Tibial nerve (tissue), 3 donors: Measurements from ENCODE around the gene DGKI.

Experiments used
- POLR2A ChIP-seq, 2 donors: fragments of 450-650 bp; IDR thresholded peaks; one replicate each; pipeline ENCODE4 v1.6.1; 2017; ENCODE audit warnings: antibody characterized with exemption in 2 of 2, mild to moderate bottlenecking in 2 of 2, moderate library complexity in 2 of 2
- TF ChIP-seq, protein P1 (sequence below), 5 experiments: fragments of 200-600 bp in 3 of 5; fragments of 450-650 bp in 2 of 5; sonication (generic) in 3 of 5; IDR thresholded peaks; one replicate each; pipeline ENCODE4 v1.5.1; 2016 to 2019; ENCODE audit warnings: antibody characterized with exemption in 5 of 5, mild to moderate bottlenecking in 3 of 5, moderate library complexity in 2 of 5

DNA sequence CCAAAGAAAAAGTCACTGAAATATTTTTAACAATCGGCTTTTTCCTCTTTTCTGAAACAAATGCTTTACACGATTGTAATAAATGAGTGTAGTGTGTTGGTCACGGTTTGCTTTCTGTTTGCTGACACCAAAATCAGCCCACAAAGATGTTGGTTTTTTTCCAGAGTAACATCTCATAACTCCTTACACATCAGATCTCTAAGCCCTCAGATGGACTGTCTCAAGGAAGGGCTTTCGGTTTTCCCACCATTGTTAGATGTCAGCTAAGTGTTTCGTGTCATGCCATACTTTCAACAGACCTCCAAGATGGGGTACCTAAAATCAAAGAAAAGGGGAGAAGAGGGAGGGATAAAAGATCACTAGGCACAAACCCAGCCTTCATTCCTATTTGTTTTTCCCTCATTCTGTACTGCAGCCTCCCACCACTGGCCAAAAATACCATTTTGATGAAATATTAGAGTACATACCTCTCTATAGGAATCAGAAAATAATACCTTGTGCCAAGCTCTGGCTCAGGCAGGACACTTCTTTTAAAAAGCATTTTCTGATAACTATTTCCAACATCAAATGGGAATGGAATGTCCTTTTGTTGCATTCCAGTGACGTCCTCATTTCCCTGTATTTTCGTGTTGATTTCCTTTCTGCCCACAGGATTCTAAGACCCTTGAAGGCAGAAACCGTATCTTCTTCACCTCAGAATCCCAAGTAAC, 159.1 kb downstream of the DGKI start:
- TF ChIP-seq POLR2A (IDR thresholded peaks at IDR 0.05): no peak
- TF ChIP-seq, protein P1, sequence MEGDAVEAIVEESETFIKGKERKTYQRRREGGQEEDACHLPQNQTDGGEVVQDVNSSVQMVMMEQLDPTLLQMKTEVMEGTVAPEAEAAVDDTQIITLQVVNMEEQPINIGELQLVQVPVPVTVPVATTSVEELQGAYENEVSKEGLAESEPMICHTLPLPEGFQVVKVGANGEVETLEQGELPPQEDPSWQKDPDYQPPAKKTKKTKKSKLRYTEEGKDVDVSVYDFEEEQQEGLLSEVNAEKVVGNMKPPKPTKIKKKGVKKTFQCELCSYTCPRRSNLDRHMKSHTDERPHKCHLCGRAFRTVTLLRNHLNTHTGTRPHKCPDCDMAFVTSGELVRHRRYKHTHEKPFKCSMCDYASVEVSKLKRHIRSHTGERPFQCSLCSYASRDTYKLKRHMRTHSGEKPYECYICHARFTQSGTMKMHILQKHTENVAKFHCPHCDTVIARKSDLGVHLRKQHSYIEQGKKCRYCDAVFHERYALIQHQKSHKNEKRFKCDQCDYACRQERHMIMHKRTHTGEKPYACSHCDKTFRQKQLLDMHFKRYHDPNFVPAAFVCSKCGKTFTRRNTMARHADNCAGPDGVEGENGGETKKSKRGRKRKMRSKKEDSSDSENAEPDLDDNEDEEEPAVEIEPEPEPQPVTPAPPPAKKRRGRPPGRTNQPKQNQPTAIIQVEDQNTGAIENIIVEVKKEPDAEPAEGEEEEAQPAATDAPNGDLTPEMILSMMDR (IDR thresholded peaks at IDR 0.05): no peak
